Glutamatergic neuron (in vitro differentiated cells): Measurements from ENCODE around the gene LDLRAD4. TPM values are rescaled to one million over a fixed set of nuclear protein-coding genes. Genes with fewer than 3 reads are reported as not detected.

Experiments used
- DNase-seq: peaks from one replicate; pipeline ENCODE4 v3.0.0; 2022
- H3K27ac Mint-ChIP-seq: one replicate; pipeline ENCODE4 v1.8.0; 2020; ENCODE audit warnings: mild to moderate bottlenecking, mixed read lengths, inconsistent platforms; ENCODE audit not compliant: unreplicated experiment
- H3K27me3 Mint-ChIP-seq: one replicate; pipeline ENCODE4 v1.8.0; 2020; ENCODE audit warnings: mild to moderate bottlenecking, moderate library complexity, mixed read lengths, inconsistent platforms; ENCODE audit not compliant: unreplicated experiment
- H3K36me3 Mint-ChIP-seq: one replicate; pipeline ENCODE4 v1.8.0; 2020; ENCODE audit warnings: mild to moderate bottlenecking, mixed read lengths, inconsistent platforms; ENCODE audit not compliant: unreplicated experiment
- H3K4me1 Mint-ChIP-seq: one replicate; pipeline ENCODE4 v1.8.0; 2020; ENCODE audit warnings: mild to moderate bottlenecking, low read depth, mixed read lengths, inconsistent platforms; ENCODE audit not compliant: unreplicated experiment
- H3K4me3 Mint-ChIP-seq: one replicate; pipeline ENCODE4 v1.8.0; 2020; ENCODE audit warnings: mild to moderate bottlenecking, mixed read lengths, inconsistent platforms; ENCODE audit not compliant: unreplicated experiment
- H3K9me3 Mint-ChIP-seq: one replicate; pipeline ENCODE4 v1.8.0; 2020; ENCODE audit warnings: mild to moderate bottlenecking, moderate library complexity, mixed read lengths, inconsistent platforms; ENCODE audit not compliant: unreplicated experiment
- total RNA-seq: library from RNA; stranded (reverse); fragmentation: NEBNext Ultra II Directional; extraction: Animal tissue kit (Norgen Biotek cat#: 25700); gene quantifications from one replicate; pipeline ENCODE4 v1.2.1, GENCODE V29; 2021; ENCODE audit not compliant: unreplicated experiment
- TF ChIP-seq, protein P1 (sequence below): fragments of 200-600 bp; sonication (generic); IDR thresholded peaks from one replicate; pipeline ENCODE4 v1.5.0; 2021; ENCODE audit not compliant: partially characterized antibody, unreplicated experiment

Gene LDLRAD4
- total RNA-seq, 1 donor from 2014 or later, result 0.29 TPM

DNA sequence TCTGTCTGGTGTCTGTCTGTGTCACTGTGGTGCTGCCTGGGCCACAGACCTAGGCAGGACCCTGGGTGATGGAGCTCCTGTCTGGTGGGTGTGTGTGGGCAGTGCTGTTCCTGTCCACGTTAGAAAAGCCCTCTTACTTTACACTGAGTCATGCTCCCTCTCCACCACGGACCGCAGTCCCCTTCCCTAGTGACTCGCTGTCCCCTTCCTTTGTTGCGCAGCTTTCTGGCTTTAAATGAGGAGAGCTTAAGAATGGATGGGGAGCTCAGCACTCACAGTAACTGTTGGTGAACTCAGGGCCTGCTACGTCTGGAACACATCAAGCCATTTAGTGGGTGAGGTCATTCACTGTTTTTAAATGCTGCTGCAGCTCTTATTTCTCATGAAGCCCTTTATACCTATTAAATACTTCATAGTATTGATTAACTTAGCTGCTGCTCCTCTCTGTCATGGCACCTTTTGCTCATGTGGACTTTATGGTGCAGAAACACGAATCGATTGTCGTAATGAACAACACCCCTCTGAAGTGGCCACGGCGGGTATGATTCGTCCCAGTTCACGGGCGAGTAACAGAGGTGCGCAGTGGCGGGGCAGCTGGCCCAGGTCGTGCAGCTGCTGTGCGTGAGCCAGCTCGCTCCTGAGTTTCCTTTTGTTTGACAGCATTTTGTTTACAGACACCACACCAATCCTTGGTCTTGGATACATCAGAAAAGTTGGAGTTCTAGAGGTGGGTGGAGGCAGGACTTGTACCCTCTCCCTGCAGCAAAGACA lies 100.4 kb downstream of the LDLRAD4 start:
- Mint-ChIP-seq H3K27ac (no peak overlapping the region), H3K4me1 (no peaks in the 10 kb centered on the region), H3K27me3 (peaks cover 2% of the 10 kb centered on the region), H3K4me3 (no peak overlapping the region), H3K36me3 (peaks cover 15% of the 10 kb centered on the region), H3K9me3 (peaks cover 7% of the 10 kb centered on the region)
- TF ChIP-seq, protein P1, sequence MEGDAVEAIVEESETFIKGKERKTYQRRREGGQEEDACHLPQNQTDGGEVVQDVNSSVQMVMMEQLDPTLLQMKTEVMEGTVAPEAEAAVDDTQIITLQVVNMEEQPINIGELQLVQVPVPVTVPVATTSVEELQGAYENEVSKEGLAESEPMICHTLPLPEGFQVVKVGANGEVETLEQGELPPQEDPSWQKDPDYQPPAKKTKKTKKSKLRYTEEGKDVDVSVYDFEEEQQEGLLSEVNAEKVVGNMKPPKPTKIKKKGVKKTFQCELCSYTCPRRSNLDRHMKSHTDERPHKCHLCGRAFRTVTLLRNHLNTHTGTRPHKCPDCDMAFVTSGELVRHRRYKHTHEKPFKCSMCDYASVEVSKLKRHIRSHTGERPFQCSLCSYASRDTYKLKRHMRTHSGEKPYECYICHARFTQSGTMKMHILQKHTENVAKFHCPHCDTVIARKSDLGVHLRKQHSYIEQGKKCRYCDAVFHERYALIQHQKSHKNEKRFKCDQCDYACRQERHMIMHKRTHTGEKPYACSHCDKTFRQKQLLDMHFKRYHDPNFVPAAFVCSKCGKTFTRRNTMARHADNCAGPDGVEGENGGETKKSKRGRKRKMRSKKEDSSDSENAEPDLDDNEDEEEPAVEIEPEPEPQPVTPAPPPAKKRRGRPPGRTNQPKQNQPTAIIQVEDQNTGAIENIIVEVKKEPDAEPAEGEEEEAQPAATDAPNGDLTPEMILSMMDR, result no peak
- DNase-seq, result no peak

DNA sequence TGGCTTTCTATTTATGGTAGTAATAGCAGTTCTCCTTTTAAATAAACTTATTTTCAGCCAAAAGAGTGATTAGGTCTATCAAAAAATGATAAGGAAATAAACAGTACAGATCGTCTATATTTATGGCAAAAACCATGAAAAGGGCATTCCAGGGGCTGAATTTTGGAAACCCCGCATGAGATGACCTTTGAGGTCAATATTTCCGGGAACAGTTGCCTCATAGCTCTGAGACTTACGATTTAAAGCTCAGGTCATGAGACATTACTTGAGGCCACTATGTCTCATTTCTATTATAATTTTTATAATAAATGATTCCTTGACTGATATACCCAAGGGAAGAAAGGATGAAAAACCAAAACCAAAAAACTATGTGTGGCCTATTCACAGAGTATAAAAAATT lies 101.1 kb downstream of the LDLRAD4 start:
- Mint-ChIP-seq H3K36me3 (peaks cover 15% of the 10 kb centered on the region), H3K27ac (no peak overlapping the region), H3K27me3 (peaks cover 2% of the 10 kb centered on the region), H3K9me3 (peaks cover 7% of the 10 kb centered on the region), H3K4me3 (no peak overlapping the region), H3K4me1 (no peaks in the 10 kb centered on the region)
- DNase-seq, result no peak
- TF ChIP-seq, protein P1, result no peak

DNA sequence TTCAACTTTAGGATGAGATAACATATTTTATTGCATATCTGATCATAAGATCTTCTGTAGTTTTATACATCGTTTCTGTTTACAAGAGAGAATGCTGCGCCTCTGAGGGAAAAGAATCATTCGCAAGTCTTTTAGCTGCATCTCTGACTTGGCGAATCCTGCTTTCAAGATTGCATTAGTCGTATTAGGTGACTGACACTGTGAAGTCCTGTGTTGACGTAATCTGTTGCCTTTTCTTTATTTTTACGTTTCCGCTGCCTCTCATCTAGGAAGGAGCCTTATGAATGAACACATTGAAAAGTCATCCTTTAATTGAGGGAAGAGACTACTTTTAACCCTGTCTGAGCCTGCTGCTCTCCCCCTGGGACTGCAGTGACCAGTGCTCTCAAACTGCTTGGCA lies 101.5 kb downstream of the LDLRAD4 start:
- Mint-ChIP-seq H3K36me3 (peaks cover 14% of the 10 kb centered on the region), H3K9me3 (peaks cover 7% of the 10 kb centered on the region), H3K27ac (no peak overlapping the region), H3K27me3 (peaks cover 2% of the 10 kb centered on the region), H3K4me3 (no peak overlapping the region), H3K4me1 (no peaks in the 10 kb centered on the region)
- TF ChIP-seq, protein P1, result no peak
- DNase-seq, result no peak

DNA sequence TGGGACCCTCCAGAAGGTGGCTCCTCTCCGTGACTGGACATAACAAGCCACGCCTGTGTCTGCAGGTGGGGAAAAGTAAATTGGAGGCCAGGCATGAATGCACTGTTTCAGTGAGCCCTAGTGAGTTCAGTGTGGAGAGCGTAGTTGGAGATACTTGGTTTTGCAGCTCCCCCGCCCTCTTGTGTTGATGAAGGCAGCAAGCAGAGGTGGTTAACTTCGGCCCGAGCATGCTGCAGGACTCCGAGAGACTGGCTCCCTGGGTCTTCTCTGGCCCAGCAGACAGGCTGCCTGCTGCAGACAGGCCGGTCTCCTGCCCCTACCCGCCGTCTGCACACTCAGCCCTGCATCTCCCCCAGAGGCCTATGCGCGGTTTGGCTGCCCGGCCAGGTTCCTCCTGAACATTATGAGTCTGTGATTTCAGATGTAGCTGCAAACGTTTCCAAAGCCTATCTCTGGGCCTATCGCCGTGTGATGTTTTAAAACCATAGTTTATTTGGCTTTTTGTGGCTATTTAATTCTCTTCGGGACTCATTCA lies 102.4 kb downstream of the LDLRAD4 start:
- DNase-seq, result no peak
- TF ChIP-seq, protein P1, result no peak
- Mint-ChIP-seq H3K27me3 (no peaks in the 10 kb centered on the region), H3K36me3 (peaks cover 7% of the 10 kb centered on the region), H3K27ac (no peak overlapping the region), H3K4me1 (no peaks in the 10 kb centered on the region), H3K9me3 (peaks cover 4% of the 10 kb centered on the region), H3K4me3 (no peak overlapping the region)

DNA sequence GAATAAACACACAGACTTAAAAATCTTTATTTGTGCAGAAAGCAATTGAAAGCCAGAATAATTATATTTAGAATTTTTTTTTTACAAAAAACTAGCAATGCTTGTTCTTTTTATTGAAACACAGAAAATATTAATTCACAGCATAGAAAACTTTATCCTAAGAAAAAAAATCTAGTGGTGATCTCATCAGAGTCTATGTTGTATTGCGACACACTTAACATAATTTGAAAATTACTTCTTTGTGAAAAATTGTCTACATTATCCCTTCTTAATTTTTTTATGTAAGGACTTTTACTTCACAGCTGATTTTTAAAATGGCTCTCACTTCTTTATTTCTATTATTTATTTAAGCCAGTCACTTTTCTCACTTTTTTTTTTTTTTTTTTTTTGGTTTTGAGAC lies 103.4 kb downstream of the LDLRAD4 start:
- H3K4me1 Mint-ChIP-seq, result no peaks in the 10 kb centered on the region
- TF ChIP-seq, protein P1, result no peak
- peaks cover 4% of the 10 kb centered on the region for H3K9me3 Mint-ChIP-seq
- DNase-seq, result no peak
- no peak overlapping the region for H3K4me3 Mint-ChIP-seq
- no peaks in the 10 kb centered on the region for H3K27me3 Mint-ChIP-seq
- no peaks in the 10 kb centered on the region for H3K36me3 Mint-ChIP-seq
- H3K27ac Mint-ChIP-seq, result no peak overlapping the region
